NCI-H187 treated with DMSO at 0.1 percent for 48 hours (cell line): ENCODE measurements around the gene MILR1.
"Not testable (repeated sequence)": the region's sequence is repeated elsewhere in the genome, so short reads cannot be mapped to it uniquely, and the experiment has no call there.

Experiments
- DNase-seq: peaks from one replicate; lab custom pipeline; 2025; lab: John Stamatoyannopoulos, UW

MILR1 gene

DNA sequence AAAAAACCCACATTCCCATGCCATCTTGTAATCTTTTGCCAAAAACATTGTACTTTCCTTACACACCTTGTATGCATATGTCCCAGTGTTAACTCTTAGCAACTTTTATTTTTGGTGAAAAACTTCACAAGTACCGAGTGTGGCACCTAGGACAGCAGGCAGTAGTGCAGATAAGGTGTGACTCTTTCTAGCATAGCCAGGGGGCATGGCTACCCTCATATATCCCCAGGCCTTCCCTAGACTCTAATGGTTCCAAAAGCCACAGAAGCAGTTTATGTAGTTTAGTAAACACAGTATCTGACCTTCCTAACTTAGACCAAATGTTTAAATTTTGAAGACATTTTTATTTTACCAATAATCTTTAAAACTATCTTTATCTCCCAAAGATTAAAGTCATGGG, 20.5 kb upstream of the MILR1 start:
- no peak for DNase-seq

DNA sequence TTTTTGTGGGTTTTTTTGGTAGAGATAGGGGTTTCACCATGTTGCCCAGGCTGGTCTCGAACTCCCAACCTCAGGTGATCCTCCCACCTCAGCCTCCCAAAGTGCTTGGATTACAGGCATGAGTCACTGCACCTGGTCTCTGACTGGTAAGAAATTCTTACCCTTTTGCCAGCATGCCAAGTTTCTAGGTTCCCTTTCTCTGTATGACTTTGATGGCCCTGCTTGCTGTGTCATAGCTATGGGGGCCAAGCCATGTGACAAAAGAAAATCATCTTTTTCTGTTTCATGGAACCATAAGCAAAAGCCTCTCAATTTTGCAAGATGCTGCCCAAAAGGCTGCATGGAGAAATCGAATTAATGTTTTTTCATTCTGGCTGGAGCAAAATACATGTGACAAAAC, 18.9 kb upstream of the MILR1 start:
- not testable (repeated sequence) for DNase-seq

DNA sequence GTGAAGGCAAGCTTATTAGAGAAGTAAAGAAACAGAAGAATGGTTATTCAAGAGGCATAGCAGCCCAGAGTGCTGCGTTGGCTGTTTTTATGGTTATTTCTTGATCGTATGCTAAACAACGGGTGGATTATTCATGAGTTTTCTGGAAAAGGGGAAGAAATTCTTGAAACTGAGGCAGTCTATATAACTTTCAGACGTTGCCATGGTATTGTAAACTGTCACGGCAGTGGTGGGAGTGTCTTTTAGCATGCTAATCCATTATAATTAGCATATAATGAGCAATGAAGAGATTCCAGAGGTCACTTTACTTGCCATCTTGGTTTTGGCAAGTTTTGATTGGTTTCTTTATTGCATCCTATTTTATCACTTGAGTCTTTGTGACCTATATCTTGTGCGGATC, 17.4 kb upstream of the MILR1 start:
- no peak for DNase-seq

DNA sequence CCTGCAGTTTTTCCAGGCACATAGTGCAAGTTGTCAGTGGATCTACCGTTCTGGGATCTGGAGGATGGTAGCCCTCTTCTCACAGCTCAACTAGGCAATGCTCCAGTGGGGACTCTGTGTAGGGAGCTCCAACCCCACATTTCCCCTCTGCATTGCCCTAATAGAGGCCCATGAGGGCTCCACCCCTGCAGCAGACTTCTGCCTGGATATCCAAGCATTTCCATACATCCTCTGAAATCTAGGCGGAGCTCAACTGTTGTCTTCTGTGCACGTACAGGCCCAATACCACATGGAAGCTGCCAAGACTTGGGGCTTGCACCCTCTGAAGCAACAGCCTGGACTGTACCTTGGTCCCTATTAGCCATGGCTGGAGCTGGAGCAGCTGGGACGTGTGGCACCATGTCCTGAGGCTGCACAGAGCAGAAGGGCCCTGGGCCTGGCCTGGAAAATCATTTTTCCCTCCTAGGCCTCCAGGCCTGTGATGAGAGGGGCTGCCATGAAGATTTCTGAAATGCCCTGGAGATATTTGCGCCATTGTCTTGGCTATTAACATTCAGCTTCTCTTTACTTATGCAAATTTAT, 10.9 kb upstream of the MILR1 start:
- no peak for DNase-seq

DNA sequence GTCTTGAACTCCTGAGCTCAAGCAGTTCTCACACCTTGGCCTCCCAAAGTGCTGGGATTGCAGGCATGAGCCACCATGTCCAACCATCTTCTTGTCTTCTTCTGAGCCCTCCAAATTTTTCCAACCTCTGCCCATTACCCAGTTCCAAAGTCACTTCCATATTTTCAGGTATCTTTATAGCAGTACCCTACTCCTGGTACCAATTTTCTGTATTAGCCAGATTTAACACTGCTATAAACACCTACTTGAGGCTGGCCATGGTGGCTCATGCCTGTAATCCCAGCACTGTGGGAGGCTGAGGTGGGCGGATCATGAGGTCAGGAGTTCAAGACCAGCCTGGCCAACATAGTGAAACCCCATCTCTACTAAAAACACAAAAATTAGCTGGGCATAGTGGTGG, 9.4 kb upstream of the MILR1 start:
- not testable (repeated sequence) for DNase-seq

DNA sequence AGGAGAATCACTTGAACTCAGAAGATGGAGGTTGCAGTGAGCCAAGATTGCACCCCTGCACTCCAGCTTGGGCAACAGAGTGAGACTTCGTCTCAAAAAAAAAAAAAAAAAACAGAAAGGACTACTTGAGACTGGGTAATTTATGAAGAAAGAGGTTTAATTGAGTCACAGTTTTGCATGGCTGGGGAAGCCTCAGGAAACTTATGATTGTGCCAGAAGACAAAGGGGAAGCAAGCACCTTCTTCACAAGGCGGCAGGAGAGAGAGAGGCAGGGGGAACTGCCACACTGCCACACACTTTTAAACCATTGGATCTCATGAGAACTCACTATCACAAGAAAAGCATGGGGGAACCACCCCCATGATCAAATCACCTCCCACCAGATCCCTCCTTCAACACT, 9.0 kb upstream of the MILR1 start:
- DNase-seq = no peak

DNA sequence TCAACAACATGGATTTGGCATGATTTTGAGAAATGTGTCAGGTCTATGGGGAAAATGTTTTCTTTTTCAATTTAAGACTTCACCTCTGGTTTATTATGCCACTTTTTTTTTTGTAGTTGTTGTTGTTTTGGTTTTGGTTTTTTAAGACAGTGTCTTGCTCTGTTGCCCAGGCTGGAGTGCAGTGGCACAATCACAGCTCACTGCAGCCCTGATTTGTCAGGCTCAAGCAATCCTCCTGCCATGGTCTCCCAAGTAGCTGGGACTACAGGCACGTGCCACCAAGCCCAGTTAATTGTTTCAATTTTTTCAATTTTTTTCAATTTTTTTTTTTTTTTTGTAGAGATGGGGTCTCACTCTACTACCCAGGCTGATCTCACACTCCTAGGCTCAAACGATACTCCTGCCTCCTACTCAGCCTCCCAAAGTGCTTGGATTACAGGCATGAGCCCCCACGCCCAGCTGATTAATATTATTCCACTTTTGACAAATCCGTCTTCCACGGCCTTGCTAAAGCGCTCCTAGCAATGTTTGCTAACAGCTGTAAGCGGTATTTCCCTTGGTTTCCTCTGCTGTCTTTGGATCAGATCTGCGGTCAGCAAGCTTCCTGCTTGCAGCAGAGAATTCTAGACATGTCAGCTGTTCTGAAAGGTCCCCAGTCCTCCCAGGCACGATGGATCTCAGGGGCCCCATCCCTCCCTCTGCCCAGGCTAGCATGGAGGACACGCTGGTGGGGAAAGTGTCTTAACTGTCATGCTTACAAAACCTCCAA, 7.0 kb upstream of the MILR1 start:
- DNase-seq = no peak

DNA sequence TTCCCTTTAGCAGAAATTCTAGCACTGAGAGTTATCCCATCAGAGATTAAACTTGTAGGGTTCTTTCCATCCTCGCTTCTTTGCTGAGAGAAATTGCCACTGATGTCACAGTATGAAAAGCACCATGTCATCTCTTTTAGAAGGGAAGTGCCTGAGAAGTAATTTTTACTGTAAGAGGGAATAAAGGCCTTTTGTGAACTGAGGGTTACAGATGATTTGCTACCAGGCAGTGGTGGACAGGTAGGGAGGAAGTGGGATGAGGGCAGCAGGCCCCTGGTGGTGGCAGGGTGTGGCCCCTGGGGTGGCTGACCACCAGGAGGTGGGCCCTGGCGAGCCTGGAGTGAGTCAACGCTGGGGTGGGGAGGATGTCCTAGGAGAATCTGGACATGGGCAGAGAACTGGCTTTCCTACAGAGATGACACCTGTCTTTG, 6.4 kb upstream of the MILR1 start:
- DNase-seq = no peak

DNA sequence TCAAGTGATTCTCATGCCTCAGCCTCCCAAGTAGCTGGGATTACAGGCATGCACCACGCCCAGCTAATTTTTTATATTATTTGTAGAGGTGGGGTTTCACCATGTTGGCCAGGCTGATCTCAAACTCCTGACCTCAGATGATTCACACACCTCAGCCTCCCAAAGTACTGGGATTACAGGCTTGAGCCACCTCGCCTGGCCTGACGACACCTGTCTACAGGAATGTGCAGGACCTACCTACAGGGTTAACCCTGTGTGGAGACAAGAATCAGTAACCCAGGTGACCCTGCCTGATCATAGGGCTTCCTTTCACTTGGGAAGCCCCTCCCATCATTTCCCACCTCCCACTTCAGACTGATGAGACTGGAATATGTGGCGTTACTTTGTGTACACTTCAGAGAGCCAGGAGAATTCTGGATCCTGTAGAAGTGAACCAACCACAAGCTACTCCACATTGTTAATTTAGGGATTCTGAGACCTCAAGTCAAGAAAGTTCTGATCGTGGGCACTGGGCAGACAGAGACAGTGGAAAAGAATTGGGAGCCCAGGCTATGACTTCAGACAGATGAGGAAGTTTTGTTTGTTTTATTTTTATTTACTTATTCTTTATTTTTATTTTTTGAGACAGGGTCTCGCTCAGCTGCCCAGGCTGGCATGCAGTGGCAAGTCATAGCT, 5.7 kb upstream of the MILR1 start:
- no peak for DNase-seq

DNA sequence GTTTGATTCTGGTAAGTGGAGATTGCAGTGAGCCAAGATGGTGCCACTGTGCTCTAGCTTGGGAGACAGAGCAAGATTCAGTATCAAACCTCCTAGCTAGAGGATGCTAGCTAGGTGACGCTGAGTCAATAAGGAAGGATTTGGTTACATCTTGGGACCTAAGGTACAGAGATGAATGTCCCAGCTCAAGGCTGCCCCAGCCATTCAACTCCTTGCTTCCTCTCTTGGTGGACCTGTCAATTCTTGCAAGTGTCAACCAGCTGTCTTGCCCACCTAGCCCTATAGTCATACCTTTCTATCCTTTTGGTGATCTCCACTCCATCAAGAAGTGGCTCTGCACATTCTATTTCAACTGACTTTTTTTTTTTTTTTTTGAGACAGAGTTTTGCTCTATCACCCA, 1.4 kb upstream of the MILR1 start:
- no peak for DNase-seq

DNA sequence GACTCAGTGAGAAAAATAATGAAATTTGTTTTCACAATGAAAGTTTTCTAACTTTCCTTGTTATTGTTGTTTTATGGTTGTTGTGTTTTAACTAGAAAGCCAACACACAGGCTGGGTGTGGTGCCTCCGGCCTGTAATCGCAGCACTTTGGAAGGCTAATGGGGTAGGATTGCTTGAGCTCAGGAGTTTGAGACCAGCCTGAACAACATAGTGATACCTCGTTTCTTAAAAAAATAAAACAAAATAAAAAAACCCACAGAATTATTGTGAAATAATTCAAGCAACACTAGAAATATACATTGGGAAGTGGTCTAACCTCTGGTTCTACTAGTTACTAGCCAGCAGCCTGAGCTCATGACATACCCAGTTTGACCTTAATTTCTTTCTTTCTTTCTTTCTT, 630 bp downstream of the MILR1 start:
- no peak for DNase-seq

DNA sequence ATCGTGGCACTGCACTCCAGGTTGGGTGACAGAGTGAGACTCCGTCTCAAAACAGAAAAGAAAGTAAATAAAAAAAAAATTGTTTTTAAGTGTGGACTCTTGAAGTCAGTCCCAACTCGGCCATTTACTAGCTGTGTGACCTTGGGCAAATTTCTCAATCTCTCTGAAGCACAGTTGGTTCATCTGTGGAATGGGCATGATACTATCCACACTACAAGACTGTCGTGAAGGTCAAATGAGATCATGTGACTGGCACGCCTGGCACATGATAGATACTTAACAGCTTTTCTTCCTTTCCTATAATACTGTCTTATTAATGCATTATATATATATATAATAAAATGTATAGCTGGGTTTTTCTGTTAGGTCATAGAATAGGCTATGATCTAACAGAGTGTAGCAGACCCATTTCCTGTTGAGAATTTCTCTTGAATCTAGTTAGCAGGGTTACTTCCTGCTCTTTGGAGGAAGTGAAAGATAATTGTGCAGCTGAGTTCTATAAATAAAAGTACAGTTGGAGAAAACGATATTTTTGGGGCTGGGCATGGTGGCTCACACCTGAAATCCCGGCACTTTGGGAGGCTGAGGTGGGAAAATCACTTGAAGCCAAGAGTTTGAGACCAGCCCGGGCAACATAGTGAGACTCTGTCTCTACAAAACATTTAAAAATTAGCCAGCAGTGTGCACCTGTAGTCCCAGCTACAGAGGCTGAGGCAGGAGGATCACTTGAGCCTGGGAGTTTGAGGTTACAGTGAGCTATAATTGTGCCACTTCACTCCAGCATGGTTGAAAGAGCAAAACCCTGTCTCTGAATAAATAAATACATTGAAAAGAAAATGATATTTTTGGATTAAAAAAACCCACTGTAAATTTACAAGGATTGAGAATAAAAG, 7.3 kb downstream of the MILR1 start:
- no peak for DNase-seq

DNA sequence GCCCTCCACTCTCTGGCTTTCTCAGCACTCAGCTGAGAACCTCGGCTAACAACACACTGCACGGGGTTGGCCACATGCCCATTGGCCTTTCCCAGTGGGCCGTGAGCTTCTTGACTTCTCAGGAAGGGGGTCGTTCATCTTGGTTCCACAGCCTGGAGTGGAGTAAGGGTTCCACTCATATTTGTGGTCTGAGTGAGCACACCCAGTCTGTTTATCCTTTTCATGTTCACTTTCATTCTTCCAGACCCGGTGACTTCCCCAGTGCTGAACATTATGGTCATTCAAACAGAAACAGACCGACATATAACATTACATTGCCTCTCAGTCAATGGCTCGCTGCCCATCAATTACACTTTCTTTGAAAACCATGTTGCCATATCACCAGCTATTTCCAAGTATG, 8.2 kb downstream of the MILR1 start:
- DNase-seq = no peak

DNA sequence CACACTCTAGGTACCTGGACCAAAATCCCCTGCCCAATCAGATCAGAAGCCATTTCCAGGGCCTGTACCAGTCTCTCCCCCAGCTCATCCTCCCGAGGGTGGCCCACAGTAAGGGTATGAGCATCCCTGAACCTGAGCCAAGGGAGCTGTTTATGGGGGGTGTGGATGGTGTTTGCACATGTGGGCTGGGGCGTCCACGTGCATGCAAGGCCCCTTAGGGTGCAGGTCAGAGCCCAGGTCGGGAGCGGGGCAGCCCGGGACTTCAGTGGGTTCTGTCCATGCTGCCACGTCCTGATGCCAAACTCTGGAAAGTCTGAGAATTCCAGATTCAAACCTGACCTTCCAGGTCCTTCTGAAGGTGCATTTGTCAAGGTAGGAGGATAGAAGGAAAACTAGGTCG, 9.8 kb downstream of the MILR1 start:
- no peak for DNase-seq

DNA sequence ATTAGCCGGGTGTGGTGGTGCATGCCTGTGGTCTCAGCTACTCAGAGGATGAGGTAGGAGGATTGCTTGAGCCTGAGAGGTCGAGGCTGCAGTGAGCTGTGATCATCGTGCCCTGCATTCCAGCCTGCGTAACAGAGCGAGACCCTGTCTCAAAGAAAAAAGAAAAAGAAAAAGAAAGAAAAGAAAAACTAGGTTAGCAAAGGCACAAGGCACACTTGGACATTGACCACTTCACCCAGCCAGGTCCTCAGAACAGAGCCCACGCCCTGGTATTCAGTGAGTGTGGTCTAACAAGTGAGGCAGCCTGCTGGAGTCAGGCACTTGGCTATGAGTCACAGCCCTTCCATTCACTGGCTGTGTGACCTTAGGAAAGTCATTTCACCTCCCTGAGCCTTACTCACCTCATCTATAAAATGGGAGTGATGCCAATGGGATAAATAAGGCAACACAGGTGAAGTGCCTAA, 10.4 kb downstream of the MILR1 start:
- no peak for DNase-seq

DNA sequence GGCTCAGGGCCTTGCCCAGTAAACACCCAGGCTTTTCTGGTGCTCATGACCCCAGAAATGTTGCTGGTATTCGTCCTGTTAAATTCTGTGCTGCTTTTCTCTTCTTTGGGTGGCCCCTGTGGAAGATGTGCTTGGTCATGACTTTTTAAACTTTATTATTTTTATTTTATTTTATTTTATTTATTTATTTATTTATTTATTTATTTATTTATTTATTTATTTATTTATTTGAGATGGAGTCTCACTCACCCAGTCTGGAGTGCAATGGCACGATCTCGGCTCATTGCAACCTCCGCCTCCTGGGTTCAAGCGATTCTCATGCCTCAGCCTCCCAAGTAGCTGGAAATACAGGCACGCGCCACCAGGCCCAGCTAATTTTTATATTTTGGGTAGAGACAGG, 10.9 kb downstream of the MILR1 start:
- DNase-seq = not testable (repeated sequence)

DNA sequence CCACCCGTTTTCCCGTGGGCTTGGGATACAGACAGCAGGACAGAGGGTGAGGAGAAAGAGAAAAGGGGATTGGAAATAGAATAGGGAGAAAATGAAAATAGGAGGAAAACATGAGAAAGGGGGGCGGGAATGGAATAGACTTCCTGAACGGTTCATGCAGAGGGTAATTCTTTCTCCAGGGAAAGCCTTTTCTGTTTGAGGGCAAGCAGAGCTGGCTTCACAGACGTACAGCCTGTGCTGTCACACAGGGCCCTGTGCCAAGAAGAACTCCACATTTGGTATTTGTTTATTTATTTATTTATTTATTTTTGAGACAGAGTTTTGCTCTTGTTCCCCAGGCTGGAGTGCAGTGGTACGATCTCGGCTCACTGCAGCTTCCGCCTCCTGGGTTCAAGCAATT, 12.0 kb downstream of the MILR1 start:
- no peak for DNase-seq

DNA sequence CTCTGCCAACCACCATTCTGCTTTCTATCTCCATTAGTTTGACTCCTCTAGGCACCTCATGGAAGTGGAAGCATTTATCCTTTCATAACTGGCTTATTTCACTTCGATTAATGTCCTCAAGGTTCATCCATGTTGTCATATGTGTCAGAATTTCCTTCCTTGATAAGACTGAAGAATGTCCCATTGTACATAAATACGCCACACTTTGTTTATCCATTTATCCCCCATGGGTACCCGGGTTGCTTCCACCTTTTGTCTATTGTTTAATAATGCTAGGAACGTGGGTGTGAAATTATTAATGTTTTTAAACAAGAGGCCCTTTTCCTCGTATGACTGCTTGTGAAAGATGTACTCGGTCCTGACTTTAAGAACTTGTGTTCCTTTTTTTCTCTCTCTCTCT, 12.9 kb downstream of the MILR1 start:
- DNase-seq = no peak

DNA sequence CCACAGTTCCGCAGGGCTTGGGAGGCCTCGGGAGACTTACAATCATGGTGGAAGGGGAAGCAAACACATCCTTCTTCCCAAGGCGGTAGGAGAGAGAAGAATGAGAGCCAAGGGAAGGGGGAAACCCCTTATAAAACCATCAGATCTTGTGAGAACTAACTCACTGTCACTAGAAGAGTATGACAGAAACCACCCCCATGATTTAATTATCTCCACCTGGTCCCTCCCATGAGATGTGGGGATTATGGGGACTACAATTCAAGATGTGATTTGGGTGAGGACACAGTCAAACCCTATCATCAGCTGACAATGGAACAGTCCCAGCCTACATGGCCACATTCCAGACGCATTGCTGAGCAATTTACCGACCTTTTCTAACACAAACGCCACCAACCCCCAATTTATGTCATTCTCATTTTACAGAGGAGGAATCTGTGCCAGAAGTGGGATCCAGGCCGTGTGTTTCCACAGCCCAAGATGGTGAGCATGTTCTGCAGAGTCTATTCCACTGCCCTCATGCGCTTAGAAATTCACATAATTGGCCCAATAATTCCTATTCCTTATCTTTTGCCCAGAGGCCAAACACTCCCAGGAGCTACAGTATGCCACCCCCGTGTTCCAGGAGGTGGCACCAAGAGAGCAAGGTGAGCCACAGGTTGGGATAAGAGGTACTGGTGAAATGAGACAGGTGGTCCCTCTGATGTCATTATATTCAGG, 17.3 kb downstream of the MILR1 start:
- no peak for DNase-seq

DNA sequence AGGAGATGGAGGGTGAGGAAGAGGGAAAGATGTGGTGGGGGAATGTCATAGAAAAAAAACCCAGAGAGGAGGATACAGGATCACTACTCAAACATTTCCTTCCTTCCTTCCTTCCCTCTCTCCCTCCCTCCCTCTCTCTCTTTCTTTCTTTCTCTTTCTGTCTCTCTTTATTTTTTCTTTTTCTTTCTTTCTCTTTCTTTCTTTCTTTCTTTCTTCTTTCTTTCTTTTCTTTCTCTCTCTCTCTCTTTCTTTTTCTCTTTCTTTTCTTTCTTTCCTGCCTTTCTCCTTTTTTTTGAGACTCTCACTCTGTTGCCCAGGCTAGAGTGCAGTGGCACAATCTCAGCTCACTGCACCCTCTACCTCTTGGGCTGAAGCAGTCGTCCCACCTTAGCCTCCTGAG, 17.9 kb downstream of the MILR1 start:
- DNase-seq = not testable (repeated sequence)

DNA sequence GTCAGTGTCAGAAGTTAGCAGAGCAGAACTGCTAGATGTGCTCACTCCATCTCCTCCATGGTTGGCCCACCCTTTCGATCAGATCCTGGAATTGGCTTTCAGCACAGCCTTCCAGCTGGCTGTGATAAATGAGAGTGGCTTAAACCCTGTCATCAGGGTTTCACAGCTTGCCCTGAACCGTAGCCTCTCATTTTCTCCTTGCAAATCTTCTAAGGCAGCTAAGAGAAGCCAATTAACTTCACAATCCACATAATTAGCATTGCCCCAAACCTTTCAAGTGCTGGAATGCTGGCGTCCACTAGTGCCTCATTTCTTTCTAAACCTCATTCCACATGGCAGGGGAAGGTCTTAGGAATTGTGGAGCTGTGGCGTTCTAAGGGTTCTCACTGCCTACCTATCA, 21.7 kb downstream of the MILR1 start:
- DNase-seq = no peak

DNA sequence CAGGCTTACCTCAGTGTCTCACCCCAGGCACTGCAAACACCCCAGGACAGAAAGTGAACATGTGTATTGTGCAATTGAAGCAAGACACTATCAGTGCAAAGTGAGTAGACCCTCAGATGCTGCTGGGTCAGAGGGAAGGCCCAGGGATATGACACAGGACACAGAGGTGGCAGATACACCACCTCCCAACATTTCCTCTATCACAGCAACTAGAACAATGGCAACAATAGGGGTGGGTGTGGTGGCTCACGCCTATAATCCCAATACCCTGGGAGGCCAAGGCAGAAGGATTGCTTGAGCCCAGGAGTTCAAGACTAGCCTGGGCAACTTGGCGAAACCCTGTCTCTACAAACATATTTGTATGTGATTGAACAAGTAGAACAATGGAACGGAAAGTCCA, 22.5 kb downstream of the MILR1 start:
- no peak for DNase-seq
